Esophagus muscularis mucosa (tissue), 4 donors: ENCODE data around the gene BCL2L11. TPM values are rescaled to one million over a fixed set of nuclear protein-coding genes. Genes with fewer than 3 reads are reported as not detected.

Source experiments
- DNase-seq: peaks from one replicate; pipeline ENCODE4 v3.0.0-alpha.2; 2017; ENCODE audit errors: extremely low spot score
- H3K27ac ChIP-seq, 4 donors: fragments of 200-600 bp; sonication (generic); replicated peaks in 1 of 4; 1 replicate in 3 of 4; 2 replicates in 1 of 4; pipeline ENCODE4 v1.5.1; 2016 to 2019; ENCODE audit warnings: mild to moderate bottlenecking in 1 of 4
- H3K27me3 ChIP-seq, 4 donors: fragments of 200-600 bp; sonication (generic); one replicate each; pipeline versions ENCODE4 v1.5.1 to v1.6.0; 2016 to 2019
- H3K36me3 ChIP-seq, 4 donors: fragments of 200-600 bp; sonication (generic); one replicate each; pipeline ENCODE4 v1.5.1; 2016 to 2019
- H3K4me1 ChIP-seq, 4 donors: fragments of 200-600 bp; sonication (generic); one replicate each; pipeline ENCODE4 v1.5.1; 2016 to 2019
- H3K4me3 ChIP-seq, 4 donors: fragments of 200-600 bp; sonication (generic); 1 replicate in 2 of 4; 2 replicates in 2 of 4; pipeline ENCODE4 v1.5.1; 2016 to 2019; ENCODE audit warnings: mild to moderate bottlenecking in 4 of 4, moderate library complexity in 1 of 4
- H3K9me3 ChIP-seq, 4 donors: fragments of 200-600 bp; sonication (generic); 1 replicate in 3 of 4; 2 replicates in 1 of 4; pipeline ENCODE4 v1.5.1; 2016 to 2019
- CTCF ChIP-seq, 3 experiments: fragments of 200-600 bp in 2 of 3; fragments of 450-650 bp in 1 of 3; sonication (generic) in 2 of 3; IDR thresholded peaks; one replicate each; pipeline ENCODE4 v1.5.1; 2017 to 2019; ENCODE audit warnings: antibody characterized with exemption in 3 of 3, mild to moderate bottlenecking in 2 of 3, moderate library complexity in 1 of 3
- EP300 ChIP-seq: sonication (generic); formaldehyde crosslinking; IDR thresholded peaks from one replicate; pipeline ENCODE4 v1.6.1; 2017; ENCODE audit warnings: antibody characterized with exemption
- POLR2A ChIP-seq: fragments of 450-650 bp; IDR thresholded peaks from one replicate; pipeline ENCODE4 v1.6.1; 2017; ENCODE audit warnings: antibody characterized with exemption, moderate library complexity, mild to moderate bottlenecking, low read depth
- POLR2AphosphoS5 ChIP-seq, 2 donors: sonication (generic); formaldehyde crosslinking; IDR thresholded peaks; one replicate each; pipeline ENCODE4 v1.6.1; 2017; ENCODE audit warnings: antibody characterized with exemption in 2 of 2
- WGBS: methylation state at CpG from one replicate; pipeline ENCODE4 v1.1.5; 2018; 5-methylcytosine and 5-hydroxymethylcytosine counted together
- intact Hi-C: fragments of 100-400 bp; cut with DNase I; formaldehyde crosslinking; loops from one replicate; pipeline ENCODE4 v1.15.1; 2023
- total RNA-seq, 4 donors: library from RNA; depleted of rRNA; stranded (reverse); fragments of >200 nt; gene quantifications; one replicate each; pipeline versions ENCODE4 v1.1.0 to v1.2.1, GENCODE V29; 2016

The BCL2L11 gene
- total RNA-seq, 4 donors from 2014 or later = 8.9 to 16.6 (median 13.0) TPM

DNA sequence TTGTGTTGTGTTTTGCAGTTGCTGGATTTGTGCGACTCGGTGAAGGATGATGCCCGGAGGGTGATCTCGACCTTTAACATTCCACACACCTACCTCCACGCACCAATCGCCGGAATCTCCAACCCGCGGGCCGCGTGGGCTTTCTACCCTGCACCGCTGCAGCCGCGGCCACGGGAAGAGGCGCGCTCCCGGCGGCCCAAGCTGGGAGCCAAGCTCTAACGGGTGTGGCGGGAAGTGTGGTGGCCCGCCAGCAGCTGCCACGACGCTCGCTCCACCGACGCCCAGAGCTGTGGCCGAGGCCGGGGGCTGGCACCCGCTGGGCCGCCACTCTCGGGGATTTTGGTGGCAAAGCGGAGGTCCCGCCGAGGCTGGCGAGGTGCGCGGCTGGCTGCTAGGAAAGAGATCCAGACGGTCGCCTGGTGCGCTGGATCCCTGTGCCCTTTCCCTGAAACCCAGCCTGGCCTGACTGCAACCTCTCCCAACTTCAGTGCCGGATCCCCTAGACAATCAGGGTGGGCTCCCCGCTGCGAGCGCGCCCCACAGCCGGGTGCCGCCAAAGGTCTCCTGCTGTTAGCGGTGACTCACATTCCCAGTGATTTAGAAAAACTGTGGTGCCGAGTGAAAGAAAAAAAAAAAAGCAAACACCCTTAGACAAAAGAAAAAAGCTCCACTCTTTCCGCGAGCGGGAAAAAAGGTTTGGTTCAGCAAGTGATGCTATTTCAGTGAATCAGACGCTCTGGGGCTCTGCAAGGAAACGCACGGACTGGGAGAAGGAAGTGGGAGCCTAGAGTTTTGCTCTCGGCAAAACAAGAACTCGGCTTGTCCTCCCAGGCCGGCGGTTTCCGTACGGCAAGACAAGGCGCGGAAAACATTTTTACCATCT, 2.9 kb upstream of the BCL2L11 start:
- intact Hi-C loops = loop anchor here (10.0 kb wide), 1 partner anchor 587 kb away; no protein-coding TSS in a partner anchor
- H3K36me3 ChIP-seq = no peaks in the 10 kb centered on the region
- H3K4me3 ChIP-seq = peak overlapping the region; percentile 82 to 92 (median 84)
- peak; percentile 91 for DNase-seq
- TF ChIP-seq CTCF (IDR thresholded peaks at IDR 0.05) (no peak), POLR2AphosphoS5 (IDR thresholded peaks at IDR 0.05) (peak in 1 of 2 donors; percentile 5)
- peak overlapping the region; percentile 3 to 46 (median 34) for H3K27ac ChIP-seq
- 9% methylated on average over 47 of the region's 64 CpGs for WGBS
- H3K4me1 ChIP-seq = peaks cover 45 to 53% (median 50%) of the 10 kb centered on the region in 4 donors
- no peaks in the 10 kb centered on the region for H3K9me3 ChIP-seq
- peaks cover 3 to 76% (median 7%) of the 10 kb centered on the region in 4 donors for H3K27me3 ChIP-seq

- no peak for DNase-seq
- intact Hi-C loops = loop anchor here (10.0 kb wide), 1 partner anchor 586 kb away; no protein-coding TSS in a partner anchor
- H3K9me3 ChIP-seq = no peaks in the 10 kb centered on the region
- H3K27ac ChIP-seq = peak overlapping the region; percentile 3 to 46 (median 34)
- H3K4me3 ChIP-seq = peak overlapping the region; percentile 82 to 92 (median 84)
- WGBS = 45% methylated on average over 30 of the region's 33 CpGs
- TF ChIP-seq POLR2A (no peak), POLR2AphosphoS5 (IDR thresholded peaks at IDR 0.05) (no peak), CTCF (IDR thresholded peaks at IDR 0.05) (no peak), EP300 (no peak)
- H3K36me3 ChIP-seq = no peaks in the 10 kb centered on the region
- H3K27me3 ChIP-seq = peaks cover 3 to 70% (median 5%) of the 10 kb centered on the region in 4 donors
- peaks cover 48 to 57% (median 55%) of the 10 kb centered on the region in 4 donors for H3K4me1 ChIP-seq
Observed at GRCh38 chr2:111118481-111118980, 2.2 kb upstream of the BCL2L11 start.

DNA sequence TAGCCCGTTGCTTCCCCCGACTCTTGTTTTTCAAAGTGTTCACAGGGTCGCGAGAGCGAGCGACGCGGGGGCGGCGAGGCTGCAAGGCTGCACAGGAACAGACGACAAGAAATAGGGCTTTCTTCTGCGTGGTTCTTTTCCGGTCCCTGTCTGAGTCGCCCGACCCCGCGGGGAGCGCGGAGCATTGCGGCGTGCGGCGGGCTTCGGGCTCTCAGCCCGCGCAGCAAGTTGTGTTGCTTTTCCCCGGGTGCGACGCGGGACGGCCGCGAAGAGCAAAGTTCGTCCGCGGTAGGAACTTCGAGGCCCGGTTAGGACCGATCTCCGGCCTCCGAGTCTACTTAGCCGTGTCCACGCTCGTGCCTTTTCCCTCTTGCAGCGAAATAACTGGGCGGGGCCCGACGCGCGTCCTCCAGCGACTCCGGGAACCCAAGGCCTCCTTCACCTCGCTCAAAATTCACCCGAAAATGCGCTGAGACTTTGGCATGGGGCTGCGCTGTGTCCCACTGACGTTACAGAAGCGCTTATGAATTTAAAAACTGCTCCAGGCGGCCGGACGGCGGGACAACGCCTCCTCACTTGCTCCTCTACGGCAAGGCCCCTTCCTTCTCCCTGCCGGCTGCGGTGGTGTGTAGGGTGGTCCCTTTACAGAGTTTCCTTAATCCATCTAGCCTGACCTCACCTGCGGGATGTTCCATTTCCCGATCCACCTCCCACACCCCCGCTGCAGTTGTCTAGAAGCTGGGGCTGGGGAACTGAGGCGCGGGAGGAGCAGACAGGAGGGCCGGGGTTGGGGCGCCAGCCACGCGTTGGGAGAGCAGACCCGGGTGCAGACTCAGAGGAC, 1.5 kb upstream of the BCL2L11 start:
- no peak for DNase-seq
- Histone ChIP-seq H3K36me3 (peaks cover 0 to 6% (median 2%) of the 10 kb centered on the region in 4 donors), H3K27ac (peak overlapping the region in 3 of 4 donors; percentile 3 to 46 (median 29)), H3K4me3 (peak overlapping the region; percentile 82 to 92 (median 84)), H3K9me3 (no peaks in the 10 kb centered on the region), H3K27me3 (peaks cover 3 to 64% (median 5%) of the 10 kb centered on the region in 4 donors), H3K4me1 (peaks cover 51 to 63% (median 60%) of the 10 kb centered on the region in 4 donors)
- WGBS = 31% methylated on average over 47 of the region's 76 CpGs
- TF ChIP-seq EP300 = no peak
- no peak for TF ChIP-seq POLR2A
- TF ChIP-seq CTCF (IDR thresholded peaks at IDR 0.05) = no peak
- TF ChIP-seq POLR2AphosphoS5 (IDR thresholded peaks at IDR 0.05) = no peak
- intact Hi-C loops = loop anchor here (10.0 kb wide), 1 partner anchor 586 kb away; no protein-coding TSS in a partner anchor

DNA sequence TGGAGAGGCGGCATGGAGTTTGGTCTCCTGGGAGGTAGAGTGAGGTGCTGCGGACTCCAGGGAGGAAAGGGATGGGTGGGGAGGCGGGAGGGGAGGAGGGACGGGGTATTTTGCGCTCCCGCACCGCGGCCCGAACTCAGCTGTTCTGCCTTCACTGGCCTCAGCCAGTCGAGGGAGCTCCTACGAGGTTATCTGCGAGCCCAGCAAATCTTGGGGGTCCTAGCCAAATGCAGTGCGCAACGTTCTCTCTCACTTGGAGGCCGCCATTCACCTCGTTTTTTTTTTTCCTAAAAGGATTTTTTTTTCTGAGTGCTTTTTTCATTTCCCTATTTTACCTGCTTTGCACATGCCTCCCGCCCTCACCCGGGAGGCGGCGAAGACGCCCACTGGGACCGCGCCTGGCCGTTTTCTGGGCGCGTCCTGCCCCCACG, 877 bp upstream of the BCL2L11 start:
- peaks cover 51 to 63% (median 60%) of the 10 kb centered on the region in 4 donors for H3K4me1 ChIP-seq
- no peaks in the 10 kb centered on the region for H3K9me3 ChIP-seq
- peaks cover 3 to 57% (median 5%) of the 10 kb centered on the region in 4 donors for H3K27me3 ChIP-seq
- 28% methylated on average over 25 of the region's 27 CpGs for WGBS
- H3K36me3 ChIP-seq = peaks cover 0 to 12% (median 5%) of the 10 kb centered on the region in 4 donors
- TF ChIP-seq CTCF (IDR thresholded peaks at IDR 0.05) (no peak), EP300 (no peak), POLR2A (no peak), POLR2AphosphoS5 (IDR thresholded peaks at IDR 0.05) (no peak)
- H3K4me3 ChIP-seq = peak overlapping the region; percentile 82 to 92 (median 84)
- DNase-seq = no peak
- H3K27ac ChIP-seq = peak overlapping the region in 2 of 4 donors; percentile 71 to 75
- intact Hi-C loops = loop anchor here (10.0 kb wide), 1 partner anchor 585 kb away; no protein-coding TSS in a partner anchor
